Muscle of back (tissue), 13 donors: ENCODE results near the gene PLEKHN1. TPM values are rescaled to one million over a fixed set of nuclear protein-coding genes. Genes with fewer than 3 reads are reported as not detected.
A peak's percentile ranks its signal among the peaks of the same experiment; 100 is the strongest.

Experiments
- DNase-seq, 3 donors: peaks; one replicate each; pipeline versions ENCODE4 v3.0.0 to v3.0.0-alpha.2; 2013
- long read RNA-seq, 9 donors: transcript quantifications; one replicate each; lab custom pipeline, GENCODE V29; 2026
- polyA plus RNA-seq, 10 donors: library from polyadenylated mRNA; unstranded; fragments of 120-200 nt; gene quantifications; one replicate each; pipeline ENCODE4 v1.2.1, GENCODE V29; 2013; ENCODE audit not compliant: insufficient read length in 10 of 10

PLEKHN1 gene
- polyA plus RNA-seq, result 1 to 10 TPM in 2 of 10 donors, under 1 TPM in 3, not detected in 5; 0.10 to 1.3 (median 0.25) TPM
- long read RNA-seq, donor 1, result 0 reads
- long read RNA-seq, donor 2, result 0 reads
- long read RNA-seq, donor 3, result 0 reads
- long read RNA-seq, donor 4, result 0 reads
- long read RNA-seq, donor 5, result 0 reads
- long read RNA-seq, donor 6, result 0 reads
- long read RNA-seq, donor 7, result 0 reads
- long read RNA-seq, donor 8, result 0 reads
- long read RNA-seq, donor 9, result 0 reads

GRCh38 chr1:966135-966703 lies at the start of gene PLEKHN1:
Gene PLEKHN1, plus strand, starts transcription at chr1:966482. Its CDS starts 50 bp downstream, at chr1:966532.
- no peak for DNase-seq

- no peak for DNase-seq
These were observed 49.2 kb upstream of the PLEKHN1 start for GRCh38 chr1:917076-917459.

DNA sequence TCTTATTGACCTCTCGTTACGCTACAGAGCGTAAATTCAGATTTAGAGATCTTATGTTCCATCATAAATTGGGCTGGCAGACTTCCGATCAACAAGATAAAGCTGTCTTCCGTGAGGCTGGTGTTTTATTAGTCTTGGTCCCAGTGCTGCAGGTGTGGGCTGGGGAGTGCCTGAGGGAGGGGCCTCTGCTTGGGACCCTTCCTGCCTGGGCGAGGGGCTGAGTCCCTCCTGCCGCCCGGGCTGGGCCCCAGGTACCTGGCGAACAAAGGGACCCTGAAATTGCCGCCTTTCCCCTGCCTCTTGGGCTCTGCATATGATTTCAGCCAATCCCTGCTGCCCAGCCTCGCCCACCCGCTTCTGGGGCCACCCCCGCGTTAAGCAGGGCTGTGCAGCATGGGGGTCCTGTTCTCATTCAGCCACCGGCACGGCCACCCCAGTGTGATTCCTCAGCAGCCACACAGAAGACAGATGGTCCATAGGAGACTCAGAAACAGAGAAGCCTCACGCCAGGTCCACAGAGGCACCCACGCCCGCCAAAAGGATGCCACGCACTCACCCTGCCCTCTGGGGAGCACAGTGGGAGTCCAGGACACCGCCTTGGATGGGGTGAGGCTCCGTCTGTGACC lies 48.7 kb upstream of the PLEKHN1 start:
- DNase-seq, result no peak

DNA sequence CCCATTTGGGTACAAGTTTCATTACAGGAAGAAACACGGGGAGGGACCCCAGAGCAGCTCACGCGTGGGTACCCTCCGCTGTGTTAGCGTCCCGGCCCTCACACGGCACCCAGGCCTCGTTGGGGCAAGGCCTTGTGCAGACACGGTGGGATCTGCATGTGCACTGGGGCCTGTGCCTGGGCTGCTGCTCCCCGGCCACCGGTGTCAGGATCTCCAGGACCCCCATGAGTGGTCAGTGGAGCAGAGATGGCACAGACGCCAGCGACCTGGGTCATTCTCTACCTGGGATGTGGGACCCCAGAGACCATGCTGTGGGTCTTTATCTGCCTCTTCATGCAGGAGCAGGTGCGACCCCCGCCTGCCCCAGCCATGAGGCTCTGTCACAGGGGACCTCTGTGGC lies 47.9 kb upstream of the PLEKHN1 start:
- no peak for DNase-seq

DNA sequence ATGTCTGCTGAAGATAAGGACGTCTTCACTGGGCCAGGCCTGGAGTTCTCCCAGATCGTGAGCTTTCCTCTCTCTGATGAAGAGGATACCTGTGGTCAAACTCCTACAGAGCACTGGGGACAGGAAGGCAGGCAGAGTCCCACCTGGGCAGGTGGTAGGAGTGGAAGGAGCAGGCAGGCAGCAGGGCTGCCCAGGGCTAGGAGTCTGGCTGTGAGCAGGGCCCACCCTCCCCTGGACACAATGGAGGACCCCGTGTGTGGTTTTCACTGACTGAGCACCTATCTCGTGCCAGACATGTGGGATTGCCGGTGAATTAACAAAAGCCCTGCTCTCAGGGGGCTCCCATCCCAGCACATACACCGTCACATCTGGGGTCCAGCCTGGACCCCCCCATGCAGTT lies 47.4 kb upstream of the PLEKHN1 start:
- no peak for DNase-seq

DNA sequence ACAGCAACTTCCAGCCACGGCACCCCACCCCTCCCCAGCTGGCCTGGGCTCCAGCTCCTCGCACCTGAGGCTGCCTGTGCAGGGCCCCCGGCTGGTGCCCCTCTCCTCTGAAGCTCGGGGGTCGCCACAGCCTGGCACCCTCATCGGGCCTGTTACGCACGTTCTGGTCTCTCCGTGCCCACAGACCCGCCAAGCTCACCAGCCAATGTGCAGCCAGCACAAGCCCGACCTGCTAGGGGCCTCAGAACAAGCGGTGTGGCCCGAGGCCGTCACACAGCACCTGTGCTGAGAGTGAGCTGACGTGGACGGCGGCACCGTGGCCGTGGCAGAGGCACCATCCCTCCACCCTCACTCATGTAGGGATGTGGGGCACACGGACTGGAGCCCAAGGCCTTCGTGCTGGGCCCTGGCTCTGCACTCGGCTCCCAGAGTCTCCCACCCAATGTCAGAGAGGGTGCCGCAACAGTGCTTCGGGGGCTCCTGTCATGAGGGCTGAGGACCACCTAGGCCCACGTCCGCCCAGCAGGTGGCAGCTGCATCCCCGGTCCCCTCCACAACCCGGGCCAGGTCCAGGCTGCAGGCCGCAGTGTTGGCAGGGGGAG lies 46.9 kb upstream of the PLEKHN1 start:
- no peak for DNase-seq

DNA sequence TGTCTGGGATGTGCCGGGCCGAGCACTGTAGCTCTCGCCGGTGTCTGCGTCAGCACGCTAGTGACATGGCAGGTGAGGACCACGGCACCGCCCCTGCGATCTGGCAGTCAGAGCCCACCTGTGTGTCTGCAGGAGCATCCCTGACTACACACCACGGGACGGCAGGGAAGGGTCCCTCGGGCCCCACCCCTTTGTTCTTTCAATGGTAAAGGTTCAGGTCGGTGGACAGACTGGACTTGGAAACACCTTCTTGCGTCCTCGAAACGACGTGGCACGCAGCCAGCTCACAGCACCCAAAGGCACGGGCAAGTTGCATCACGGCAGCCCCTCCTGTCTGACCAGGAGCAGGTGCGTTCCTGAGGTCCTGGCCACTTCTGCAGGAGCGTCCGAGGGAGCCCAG lies 46.3 kb upstream of the PLEKHN1 start:
- DNase-seq, result no peak

GRCh38 chr1:920521-920920 lies 45.8 kb upstream of the PLEKHN1 start:
- no peak for DNase-seq

DNA sequence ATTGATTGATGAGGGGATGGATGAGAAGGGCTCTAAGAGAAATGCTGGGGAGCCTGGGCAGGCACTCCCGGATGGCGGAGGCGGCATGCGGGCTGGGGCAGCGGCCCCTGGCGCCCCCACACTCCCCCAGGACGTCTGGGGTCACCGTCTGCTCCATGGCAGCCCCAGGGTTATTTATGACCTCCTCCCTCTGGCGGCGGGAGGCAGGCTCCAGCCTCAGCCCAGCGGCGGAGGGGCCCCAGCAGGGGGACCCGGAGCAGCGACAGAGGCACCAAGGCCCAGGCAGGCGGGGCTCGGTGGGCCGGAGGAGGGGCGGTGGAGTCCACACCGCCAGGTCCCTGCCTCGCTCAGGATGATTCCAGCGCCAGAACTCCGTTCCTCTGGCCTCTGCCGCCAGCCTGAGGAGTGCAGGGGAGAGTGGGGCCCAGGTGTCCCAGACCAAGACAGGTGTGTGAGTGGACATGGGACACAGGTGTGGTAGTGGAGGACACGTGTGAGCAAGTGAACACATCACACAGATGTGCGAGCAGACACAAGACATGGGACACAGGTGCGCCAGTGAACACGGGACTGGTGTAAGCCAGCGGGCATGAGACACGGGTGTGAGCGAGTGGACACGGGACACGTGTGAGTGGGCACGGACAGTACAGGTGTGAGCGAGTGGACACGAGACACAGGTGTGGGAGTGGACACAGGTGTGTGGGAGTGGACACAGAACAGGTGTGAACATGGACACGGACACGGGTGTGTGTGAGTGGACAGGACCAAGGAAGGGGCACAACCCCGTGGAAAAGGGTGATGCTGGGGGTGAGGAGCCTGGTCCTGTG lies 45.1 kb upstream of the PLEKHN1 start:
- DNase-seq, result peak; percentile 81 to 90 (median 85)

- peak; percentile 88 to 93 (median 90) for DNase-seq
These were observed 42.9 kb upstream of the PLEKHN1 start, which contains the start of gene SAMD11 for GRCh38 chr1:923131-923990. Gene SAMD11, plus strand, starts transcription at chr1:923923. Its CDS starts 509 bp downstream, at chr1:924432.

GRCh38 chr1:923991-924655 lies 42.2 kb upstream of the PLEKHN1 start:
- no peak for DNase-seq

DNA sequence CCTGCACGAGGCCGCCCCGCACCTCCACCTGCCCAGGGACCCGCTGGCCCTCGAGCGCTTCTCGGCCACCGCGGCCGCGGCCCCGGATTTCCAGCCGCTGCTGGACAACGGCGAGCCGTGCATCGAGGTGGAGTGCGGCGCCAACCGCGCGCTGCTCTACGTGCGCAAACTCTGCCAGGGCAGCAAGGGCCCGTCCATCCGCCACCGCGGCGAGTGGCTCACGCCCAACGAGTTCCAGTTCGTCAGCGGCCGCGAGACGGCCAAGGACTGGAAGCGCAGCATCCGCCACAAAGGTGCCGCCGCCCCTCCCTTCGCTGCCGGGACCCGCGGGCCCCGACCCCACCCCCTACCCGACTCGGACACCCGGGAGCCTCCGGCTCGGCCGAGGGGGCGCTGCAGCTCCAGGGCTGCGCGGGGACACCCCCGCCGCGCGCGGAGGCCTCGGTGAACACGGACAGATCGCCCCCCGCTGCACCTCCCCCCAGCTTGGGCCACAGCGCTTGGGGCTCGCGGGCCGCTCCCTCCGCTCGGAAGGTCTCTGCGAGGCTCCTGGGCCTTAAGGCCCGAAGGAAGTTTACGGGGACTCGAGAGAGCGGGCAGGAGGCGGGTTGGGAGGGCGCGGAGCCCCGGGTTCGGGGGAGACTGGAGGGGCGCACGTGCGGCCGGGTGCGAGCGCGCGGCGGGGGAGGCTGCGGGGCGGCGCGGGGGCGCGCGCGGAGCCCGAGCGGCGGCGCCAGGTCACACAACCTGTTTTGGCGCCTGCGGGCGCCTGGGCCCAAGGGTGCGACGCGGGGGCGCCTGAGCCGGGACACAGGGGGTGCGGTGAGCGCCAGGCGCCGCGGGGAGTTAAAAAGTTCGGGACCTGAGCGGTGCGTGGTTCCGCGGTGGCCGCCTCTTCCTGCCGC lies 41.4 kb upstream of the PLEKHN1 start:
- DNase-seq, result peak in 1 of 3 donors; percentile 74

DNA sequence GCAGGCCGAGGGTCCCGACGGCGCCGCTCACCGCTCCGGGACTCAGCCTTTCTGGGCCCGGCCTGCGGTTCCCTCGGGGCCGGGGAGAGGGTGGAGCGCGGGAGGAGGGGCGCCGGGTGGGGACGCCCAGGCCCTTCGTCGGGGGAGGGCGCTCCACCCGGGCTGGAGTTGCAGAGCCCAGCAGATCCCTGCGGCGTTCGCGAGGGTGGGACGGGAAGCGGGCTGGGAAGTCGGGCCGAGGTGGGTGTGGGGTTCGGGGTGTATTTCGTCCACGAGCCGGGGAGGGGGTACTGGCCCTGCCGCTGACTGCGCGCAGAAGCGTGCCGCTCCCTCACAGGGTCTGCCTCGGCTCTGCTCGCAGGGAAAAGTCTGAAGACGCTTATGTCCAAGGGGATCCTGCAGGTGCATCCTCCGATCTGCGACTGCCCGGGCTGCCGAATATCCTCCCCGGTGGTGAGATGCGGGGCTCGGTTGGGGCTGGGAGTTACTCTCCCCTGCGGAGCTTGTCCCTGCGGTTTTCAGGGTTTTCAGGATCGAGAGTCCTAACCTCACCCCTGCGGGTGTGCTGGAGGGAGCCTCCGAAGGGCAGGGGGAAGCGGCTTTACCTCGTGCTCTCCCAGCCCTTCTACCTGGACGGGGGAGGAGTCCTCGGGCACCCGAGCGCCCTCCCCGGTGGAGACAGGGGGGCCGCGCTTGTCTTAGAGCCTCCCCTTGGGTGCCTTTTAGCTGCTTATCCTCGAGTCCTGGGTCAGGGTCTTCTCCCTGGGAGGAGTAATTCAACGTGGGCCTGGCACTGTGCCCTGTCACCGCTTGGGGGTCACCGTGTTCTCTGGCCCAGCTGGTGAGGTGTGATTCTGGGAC lies 40.5 kb upstream of the PLEKHN1 start:
- DNase-seq, result no peak

DNA sequence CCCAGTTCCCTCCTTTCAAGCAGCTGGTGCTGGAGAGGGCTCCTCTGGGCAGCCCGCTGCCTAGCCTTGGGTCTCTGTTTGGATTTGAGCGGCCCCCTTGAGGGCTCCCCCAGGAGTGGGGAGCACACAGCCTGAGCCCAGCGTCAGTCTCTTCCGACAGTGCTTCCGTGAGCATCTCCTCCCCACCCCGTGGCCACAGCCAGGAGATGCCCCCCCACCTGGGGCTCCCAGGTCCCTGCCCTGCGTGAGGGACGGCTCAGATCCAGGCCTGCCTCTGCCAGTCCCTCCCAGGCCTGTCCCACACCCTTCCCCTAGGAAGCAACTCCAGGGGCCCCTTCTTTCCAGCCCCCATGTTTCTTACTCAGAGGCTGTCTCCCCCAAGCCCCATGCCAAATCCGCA lies 39.0 kb upstream of the PLEKHN1 start:
- no peak for DNase-seq

DNA sequence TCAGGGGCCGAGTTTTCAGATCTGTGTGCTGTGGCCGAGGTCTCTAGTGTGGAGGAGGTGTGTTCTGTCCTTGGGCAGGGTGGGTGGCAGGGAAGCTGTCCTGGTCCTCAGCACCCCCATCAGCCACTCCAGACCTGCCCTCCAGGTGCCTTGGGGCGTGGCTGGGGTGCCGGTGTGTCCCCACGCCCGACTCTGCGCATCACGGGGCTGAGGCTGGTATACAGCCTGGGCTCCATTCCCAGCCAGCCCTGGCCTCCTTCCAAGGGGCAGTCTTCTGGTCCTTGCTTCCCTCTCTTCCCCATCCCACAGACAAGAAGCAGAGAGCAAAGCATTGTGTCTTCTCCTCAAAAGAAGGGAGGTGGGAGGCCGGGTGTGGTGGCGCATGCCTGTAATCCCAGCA lies 38.5 kb upstream of the PLEKHN1 start:
- DNase-seq, result no peak

GRCh38 chr1:928825-929661 lies 37.2 kb upstream of the PLEKHN1 start:
- DNase-seq, result no peak
